ENCODE data around the gene DIS3L2.

The DIS3L2 gene

GRCh38 chr2:232204457-232204931, 243.0 kb downstream of the DIS3L2 start:
- TF ChIP-seq CTCF (IDR thresholded peaks at IDR 0.05; ENCODE audit: low read depth, low read length) = no peak
- no peak overlapping the region for H3K4me3 ChIP-seq (ENCODE audit: low read depth, low read length)

DNA sequence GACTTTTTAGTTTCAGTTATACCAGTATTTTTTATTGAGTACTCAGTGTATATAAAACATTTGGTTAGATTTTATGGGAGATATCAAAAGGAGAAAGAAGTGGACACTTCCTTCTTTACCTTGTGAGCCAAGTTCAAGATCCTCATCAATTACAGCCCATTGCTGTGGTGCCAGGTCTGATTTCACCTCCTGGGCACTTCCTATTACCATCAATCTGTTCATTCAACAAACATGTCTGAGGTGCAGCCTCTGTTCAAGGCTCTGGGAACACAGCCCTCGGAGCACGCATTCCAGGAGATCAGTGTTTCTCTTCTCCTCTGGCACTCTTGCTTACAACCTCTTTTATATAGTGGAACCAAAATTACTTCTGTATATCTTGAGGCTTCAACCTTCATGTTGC, 245.7 kb downstream of the DIS3L2 start:
- TF ChIP-seq CTCF (IDR thresholded peaks at IDR 0.05; ENCODE audit: low read depth, low read length) = no peak
- no peak overlapping the region for H3K4me3 ChIP-seq (ENCODE audit: low read depth, low read length)

- no peak for TF ChIP-seq CTCF (IDR thresholded peaks at IDR 0.05; ENCODE audit: low read depth, low read length)
These were observed 248.8 kb downstream of the DIS3L2 start for GRCh38 chr2:232210306-232210705.

GRCh38 chr2:232211743-232212686, 250.5 kb downstream of the DIS3L2 start:
- TF ChIP-seq CTCF (IDR thresholded peaks at IDR 0.05; ENCODE audit: low read depth, low read length) = no peak

More at GRCh38 chr2:232210306-232210705, 248.8 kb downstream of the DIS3L2 start:
- no peak overlapping the region for H3K4me3 ChIP-seq (ENCODE audit: low read depth, low read length)

DNA sequence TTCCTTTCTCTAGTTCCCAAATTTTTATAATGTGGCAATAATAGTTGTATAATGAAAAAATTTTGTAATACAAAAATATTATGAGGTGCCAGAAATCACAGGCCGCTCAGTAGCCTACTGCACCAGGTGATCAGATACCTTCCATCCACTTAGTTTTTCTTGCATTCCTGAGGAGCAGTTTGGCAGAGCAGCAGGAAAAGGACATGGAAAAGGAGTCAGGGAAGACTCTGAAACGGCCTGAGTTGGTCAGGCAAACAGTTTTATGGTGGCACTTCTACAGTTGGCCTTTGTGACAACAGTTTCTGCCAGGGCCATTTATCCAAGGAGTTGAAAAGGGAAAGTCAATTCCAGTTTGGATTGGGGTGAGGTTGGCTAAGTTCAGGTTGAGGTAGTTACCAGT, 251.7 kb downstream of the DIS3L2 start:
- no peak for TF ChIP-seq CTCF (IDR thresholded peaks at IDR 0.05; ENCODE audit: low read depth, low read length)
- no peak overlapping the region for H3K4me3 ChIP-seq (ENCODE audit: low read depth, low read length)

More at GRCh38 chr2:232211743-232212686, 250.5 kb downstream of the DIS3L2 start:
- H3K4me3 ChIP-seq (ENCODE audit: low read depth, low read length) = no peak overlapping the region

DNA sequence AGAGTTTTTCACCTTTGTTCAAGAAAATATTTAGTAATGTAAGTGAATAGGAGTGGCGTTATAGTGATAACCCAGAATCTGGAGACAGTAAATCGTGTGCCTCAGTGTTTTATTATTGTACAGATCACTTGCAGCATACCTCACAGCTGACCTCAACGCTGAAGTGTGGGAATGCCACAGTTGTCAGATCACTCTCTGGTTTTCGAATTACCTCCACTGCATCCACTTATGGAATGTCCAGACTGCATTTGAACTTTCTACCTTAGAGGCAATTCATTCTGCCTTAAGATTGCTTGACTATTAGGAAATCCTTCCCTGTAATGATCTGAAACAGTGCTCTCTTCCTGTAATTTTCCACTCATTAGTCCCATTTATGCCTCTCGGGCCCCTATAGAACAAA, 252.5 kb downstream of the DIS3L2 start:
- no peak for TF ChIP-seq CTCF (IDR thresholded peaks at IDR 0.05; ENCODE audit: low read depth, low read length)
- H3K4me3 ChIP-seq (ENCODE audit: low read depth, low read length) = no peak overlapping the region

DNA sequence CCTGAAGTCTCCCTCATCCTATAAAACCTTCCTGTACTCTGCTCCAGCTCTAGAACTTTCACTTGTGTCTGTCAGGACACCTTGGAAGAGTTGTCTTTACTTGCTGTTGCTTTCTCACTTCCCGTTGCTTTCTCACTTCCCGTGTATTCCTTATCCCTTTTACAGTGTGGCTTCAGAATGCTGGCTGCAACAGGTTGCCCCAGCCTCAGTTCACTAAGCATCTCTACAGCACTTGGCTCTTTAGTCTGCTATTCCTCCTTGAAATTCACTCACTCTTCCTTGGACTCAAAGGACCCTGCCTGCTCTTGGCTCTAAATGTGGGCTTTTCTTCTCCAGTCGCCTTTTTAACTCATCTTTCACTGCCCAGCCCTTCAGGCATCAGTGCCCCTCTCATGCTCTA, 254.5 kb downstream of the DIS3L2 start:
- no peak overlapping the region for H3K4me3 ChIP-seq (ENCODE audit: low read depth, low read length)
- TF ChIP-seq CTCF (IDR thresholded peaks at IDR 0.05; ENCODE audit: low read depth, low read length) = no peak

Measured in WI38 (cell line).